DOHH2 (cell line): ENCODE results near the gene ZNRF2.

Source experiments
- H3F3A ChIP-seq: fragments of 200-600 bp; sonication (generic), shearing (Covaris generic); 2 replicates; pipeline ENCODE4 v1.6.0; 2016; ENCODE audit warnings: antibody characterized with exemption, mild to moderate bottlenecking; ENCODE audit not compliant: control insufficient read depth, insufficient read depth
- H3K27ac ChIP-seq: fragments of 200-600 bp; sonication (generic); 2 replicates; pipeline ENCODE4 v1.5.1; 2014; ENCODE audit warnings: low read depth, mild to moderate bottlenecking, low read length, moderate library complexity
- H3K27me3 ChIP-seq: fragments of 200-600 bp; sonication (generic); 2 replicates; pipeline ENCODE4 v1.6.1; 2014; ENCODE audit warnings: mild to moderate bottlenecking, low read length, mixed read lengths; ENCODE audit not compliant: control insufficient read depth
- H3K36me3 ChIP-seq: fragments of 200-600 bp; sonication (generic); 2 replicates; pipeline ENCODE4 v1.6.1; 2014; ENCODE audit warnings: mild to moderate bottlenecking, low read length, moderate library complexity, mixed read lengths; ENCODE audit not compliant: control insufficient read depth
- H3K4me1 ChIP-seq: fragments of 200-600 bp; sonication (generic); 2 replicates; pipeline ENCODE4 v1.6.1; 2014; ENCODE audit warnings: mild to moderate bottlenecking, low read length, mixed read lengths; ENCODE audit not compliant: control insufficient read depth
- H3K4me2 ChIP-seq: fragments of 200-600 bp; sonication (generic); 2 replicates; pipeline ENCODE4 v1.6.0; 2014; ENCODE audit warnings: mild to moderate bottlenecking, low read length, moderate library complexity
- H3K4me3 ChIP-seq: fragments of 200-600 bp; sonication (generic); 2 replicates; pipeline ENCODE4 v1.5.1; 2014; ENCODE audit warnings: mild to moderate bottlenecking, low read length, mixed read lengths
- H3K79me2 ChIP-seq: fragments of 200-600 bp; sonication (generic); 2 replicates; pipeline ENCODE4 v1.6.1; 2014; ENCODE audit warnings: mild to moderate bottlenecking, low read length, mixed read lengths; ENCODE audit not compliant: control insufficient read depth
- H3K9me2 ChIP-seq: fragments of 200-600 bp; sonication (generic); replicated peaks from 2 replicates; pipeline ENCODE4 v1.6.1; 2014; ENCODE audit warnings: mild to moderate bottlenecking, low read length, mixed read lengths; ENCODE audit not compliant: control insufficient read depth
- H3K9me3 ChIP-seq: fragments of 200-600 bp; sonication (generic); 2 replicates; pipeline ENCODE4 v1.6.1; 2014; ENCODE audit warnings: antibody characterized with exemption, low read length, mixed read lengths; ENCODE audit not compliant: control insufficient read depth, insufficient read depth
- H4K20me1 ChIP-seq: fragments of 200-600 bp; sonication (generic); 2 replicates; pipeline ENCODE4 v1.6.0; 2014; ENCODE audit warnings: low read depth, mild to moderate bottlenecking, antibody characterized with exemption, low read length, moderate library complexity; ENCODE audit not compliant: control insufficient read depth, insufficient read depth
- EZH2phosphoT487 ChIP-seq: fragments of 200-600 bp; sonication (generic); IDR thresholded peaks from 2 replicates; pipeline ENCODE4 v1.6.1; 2017; ENCODE audit warnings: borderline replicate concordance, mild to moderate bottlenecking, antibody characterized with exemption, low read length, moderate library complexity, mixed read lengths
- TF ChIP-seq, protein P1 (sequence below): fragments of 200-600 bp; sonication (generic); IDR thresholded peaks from one replicate; pipeline ENCODE4 v1.5.1; 2014; ENCODE audit warnings: antibody characterized with exemption, mild to moderate bottlenecking, low read depth, low read length; ENCODE audit not compliant: poor library complexity, severe bottlenecking

ZNRF2 gene

GRCh38 chr7:30347226-30348082, 63.1 kb downstream of the ZNRF2 start:
- Histone ChIP-seq H3K27ac (peak overlapping the region; percentile 28; the same call in 1 of the 2 replicates), H3K4me3 (peak overlapping the region; percentile 3; the same call in 1 of the 2 replicates), H3K4me2 (peak overlapping the region; percentile 49), H3F3A (peaks cover 22% of the 10 kb centered on the region), H3K36me3 (no peaks in the 10 kb centered on the region), H3K9me2 (no peaks in the 10 kb centered on the region), H4K20me1 (peaks cover 20% of the 10 kb centered on the region), H3K4me1 (peaks cover 93% of the 10 kb centered on the region), H3K79me2 (peaks cover 98% of the 10 kb centered on the region), H3K9me3 (no peaks in the 10 kb centered on the region), H3K27me3 (no peaks in the 10 kb centered on the region)
- TF ChIP-seq, protein P1, sequence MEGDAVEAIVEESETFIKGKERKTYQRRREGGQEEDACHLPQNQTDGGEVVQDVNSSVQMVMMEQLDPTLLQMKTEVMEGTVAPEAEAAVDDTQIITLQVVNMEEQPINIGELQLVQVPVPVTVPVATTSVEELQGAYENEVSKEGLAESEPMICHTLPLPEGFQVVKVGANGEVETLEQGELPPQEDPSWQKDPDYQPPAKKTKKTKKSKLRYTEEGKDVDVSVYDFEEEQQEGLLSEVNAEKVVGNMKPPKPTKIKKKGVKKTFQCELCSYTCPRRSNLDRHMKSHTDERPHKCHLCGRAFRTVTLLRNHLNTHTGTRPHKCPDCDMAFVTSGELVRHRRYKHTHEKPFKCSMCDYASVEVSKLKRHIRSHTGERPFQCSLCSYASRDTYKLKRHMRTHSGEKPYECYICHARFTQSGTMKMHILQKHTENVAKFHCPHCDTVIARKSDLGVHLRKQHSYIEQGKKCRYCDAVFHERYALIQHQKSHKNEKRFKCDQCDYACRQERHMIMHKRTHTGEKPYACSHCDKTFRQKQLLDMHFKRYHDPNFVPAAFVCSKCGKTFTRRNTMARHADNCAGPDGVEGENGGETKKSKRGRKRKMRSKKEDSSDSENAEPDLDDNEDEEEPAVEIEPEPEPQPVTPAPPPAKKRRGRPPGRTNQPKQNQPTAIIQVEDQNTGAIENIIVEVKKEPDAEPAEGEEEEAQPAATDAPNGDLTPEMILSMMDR: no peak
- no peak for TF ChIP-seq EZH2phosphoT487

GRCh38 chr7:30348083-30348560, 63.7 kb downstream of the ZNRF2 start:
- peak overlapping the region; percentile 49 for H3K4me2 ChIP-seq
- peaks cover 23% of the 10 kb centered on the region for H4K20me1 ChIP-seq
- no peak for TF ChIP-seq EZH2phosphoT487
- TF ChIP-seq, protein P1: no peak
- no peaks in the 10 kb centered on the region for H3K36me3 ChIP-seq
- peaks cover 22% of the 10 kb centered on the region for H3F3A ChIP-seq
- H3K27me3 ChIP-seq: no peaks in the 10 kb centered on the region
- peak overlapping the region; percentile 28; the same call in 1 of the 2 replicates for H3K27ac ChIP-seq
- H3K9me3 ChIP-seq: no peaks in the 10 kb centered on the region
- peaks cover 98% of the 10 kb centered on the region for H3K79me2 ChIP-seq
- no peaks in the 10 kb centered on the region for H3K9me2 ChIP-seq
- peaks cover 91% of the 10 kb centered on the region for H3K4me1 ChIP-seq
- peak overlapping the region; percentile 3; the same call in 1 of the 2 replicates for H3K4me3 ChIP-seq

DNA sequence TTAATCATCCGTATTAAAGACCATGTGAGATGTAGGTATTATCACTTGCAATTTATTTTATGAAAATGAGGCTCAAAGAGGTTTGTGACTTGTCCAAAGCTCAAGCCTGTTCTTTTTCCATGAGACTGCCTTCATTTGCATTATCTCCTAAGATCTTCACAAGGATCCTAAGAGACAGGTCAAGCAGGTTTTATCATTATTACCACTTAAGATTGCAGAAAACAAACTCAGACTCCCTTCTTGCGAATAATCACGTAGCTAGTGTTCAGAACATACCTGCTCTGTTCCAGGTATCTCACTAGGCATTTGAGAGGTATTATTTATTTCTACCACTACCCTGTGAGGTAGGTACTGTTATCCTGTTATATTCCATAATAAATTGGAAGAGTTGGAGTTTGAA, 64.8 kb downstream of the ZNRF2 start:
- Histone ChIP-seq H3K36me3 (no peaks in the 10 kb centered on the region), H3K4me3 (no peak overlapping the region), H3K27me3 (no peaks in the 10 kb centered on the region), H4K20me1 (peaks cover 23% of the 10 kb centered on the region), H3K9me3 (no peaks in the 10 kb centered on the region), H3K27ac (no peak overlapping the region), H3F3A (peaks cover 20% of the 10 kb centered on the region), H3K4me1 (peaks cover 81% of the 10 kb centered on the region), H3K9me2 (no peaks in the 10 kb centered on the region), H3K4me2 (peak overlapping the region; percentile 49), H3K79me2 (peaks cover 99% of the 10 kb centered on the region)
- TF ChIP-seq, protein P1: no peak
- TF ChIP-seq EZH2phosphoT487: no peak
